ENCODE measurements around the gene CCHCR1.
"Not testable (repeated sequence)": the region's sequence is repeated elsewhere in the genome, so short reads cannot be mapped to it uniquely, and the experiment has no call there.

The CCHCR1 gene

DNA sequence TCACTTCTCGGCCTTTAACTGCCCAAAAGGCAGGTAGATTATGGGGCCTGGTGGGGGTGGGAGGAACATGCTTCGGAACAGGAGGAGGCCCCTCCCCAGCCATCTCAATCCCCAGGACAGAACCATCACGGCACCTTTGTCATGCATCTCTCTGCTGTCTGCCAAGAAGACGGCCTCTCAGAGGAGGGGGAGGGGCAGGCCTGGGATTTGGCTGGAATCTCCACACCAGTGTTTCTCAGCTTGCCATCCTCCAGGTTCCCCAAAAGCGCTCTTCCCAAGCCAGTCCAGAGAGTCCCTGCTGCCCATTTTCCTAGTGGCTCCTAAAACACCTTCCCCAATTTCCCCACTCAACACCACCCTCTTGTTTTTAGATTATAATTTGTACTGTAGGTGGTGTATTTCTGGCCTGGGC, 15.4 kb upstream of the CCHCR1 start:
- H3K4me3 Mint-ChIP-seq, result no peak overlapping the region
- peaks cover 3% of the 10 kb centered on the region for H3K4me1 Mint-ChIP-seq (ENCODE audit: low read depth)
- H3K27ac Mint-ChIP-seq, result no peak overlapping the region
- no peaks in the 10 kb centered on the region for H3K36me3 Mint-ChIP-seq (ENCODE audit: low read depth)
- no peaks in the 10 kb centered on the region for H3K27me3 Mint-ChIP-seq
- H3K9me3 Mint-ChIP-seq, result no peaks in the 10 kb centered on the region
- DNase-seq, result no peak

DNA sequence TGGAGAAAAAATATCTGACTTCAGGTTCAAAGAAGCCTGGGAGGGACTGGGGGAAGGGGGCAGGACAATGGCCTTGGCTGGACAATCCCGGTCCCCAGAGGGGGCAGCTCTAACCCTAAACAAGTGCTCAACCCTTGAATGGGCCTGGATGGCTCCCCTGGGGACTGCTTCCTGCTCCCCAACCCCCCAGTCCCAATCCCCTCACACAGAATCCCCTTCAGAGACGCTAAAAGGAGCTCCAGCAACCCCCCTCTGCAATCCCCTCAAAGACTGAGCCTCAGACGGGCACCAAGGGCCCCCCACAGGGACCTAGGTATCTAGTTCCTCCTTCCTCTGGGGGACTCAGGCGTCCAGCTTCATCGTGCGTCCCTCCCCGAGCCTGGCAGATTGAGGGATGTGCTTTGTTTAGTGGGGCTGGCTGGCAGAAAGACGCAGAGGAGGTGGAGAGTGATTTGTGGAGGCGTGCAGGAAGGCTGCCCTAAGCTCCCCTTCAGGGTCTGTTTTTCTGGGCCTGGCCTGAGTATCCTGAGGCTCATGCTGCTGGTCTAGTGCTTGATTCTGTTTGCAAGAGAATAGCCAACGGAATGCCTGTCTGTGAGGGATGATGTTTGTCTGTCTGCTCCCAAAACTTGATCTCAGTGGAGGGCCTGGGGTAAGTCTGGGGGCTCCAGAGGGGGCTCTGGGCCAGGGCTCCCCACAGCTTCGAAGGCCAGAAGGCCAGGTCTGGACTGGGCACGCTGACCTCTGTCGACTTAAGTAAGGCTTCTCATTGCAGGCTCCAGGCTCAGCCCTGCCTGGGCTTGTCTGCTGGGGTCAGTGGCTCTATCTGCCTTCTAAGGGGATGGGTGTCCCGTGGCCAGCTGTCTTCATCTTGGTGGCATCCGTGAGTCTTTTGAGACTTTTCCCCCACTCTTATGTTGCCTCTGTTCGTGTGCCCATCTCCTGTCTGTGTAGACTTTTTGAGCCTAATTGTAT, 14.6 kb upstream of the CCHCR1 start:
- Mint-ChIP-seq H3K36me3 (ENCODE audit: low read depth) (no peaks in the 10 kb centered on the region), H3K4me3 (no peak overlapping the region), H3K4me1 (ENCODE audit: low read depth) (peaks cover 3% of the 10 kb centered on the region), H3K27me3 (no peaks in the 10 kb centered on the region), H3K9me3 (no peaks in the 10 kb centered on the region), H3K27ac (no peak overlapping the region)
- DNase-seq, result no peak

DNA sequence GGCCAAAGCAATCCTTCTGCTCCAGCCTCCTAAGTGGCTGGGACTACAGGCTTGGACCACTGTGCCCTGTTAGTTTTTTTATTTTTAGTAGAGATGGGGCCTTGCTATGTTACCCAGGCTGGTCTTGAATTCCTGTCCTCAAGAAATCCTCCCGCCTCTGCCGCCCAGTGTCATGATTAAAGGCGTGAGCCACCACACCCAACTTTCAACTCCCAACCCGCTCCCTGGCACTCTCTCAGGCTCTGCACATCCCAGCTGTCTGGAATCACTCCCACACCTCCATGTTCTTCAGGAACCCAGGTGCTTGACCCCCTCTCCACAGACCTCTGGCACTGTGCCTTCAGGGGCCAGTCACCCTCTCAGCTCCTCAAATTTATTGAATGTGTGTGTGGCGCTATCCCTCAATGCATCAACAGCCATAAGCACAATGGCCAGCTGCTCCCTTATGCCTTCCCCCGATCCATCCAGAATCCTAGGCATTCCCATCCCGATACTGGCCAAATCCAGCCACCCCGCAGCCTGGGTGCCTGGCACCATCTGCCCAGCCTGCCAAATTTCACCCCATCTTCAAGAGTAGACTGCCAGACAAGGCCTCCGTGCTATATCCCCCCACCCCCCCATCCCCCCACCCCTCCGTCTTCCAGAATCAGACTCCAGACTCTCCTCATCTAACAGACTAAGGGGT, 13.5 kb upstream of the CCHCR1 start:
- DNase-seq, result no peak
- Mint-ChIP-seq H3K27me3 (no peaks in the 10 kb centered on the region), H3K36me3 (ENCODE audit: low read depth) (no peaks in the 10 kb centered on the region), H3K4me1 (ENCODE audit: low read depth) (peaks cover 3% of the 10 kb centered on the region), H3K27ac (no peak overlapping the region), H3K4me3 (no peak overlapping the region), H3K9me3 (no peaks in the 10 kb centered on the region)

DNA sequence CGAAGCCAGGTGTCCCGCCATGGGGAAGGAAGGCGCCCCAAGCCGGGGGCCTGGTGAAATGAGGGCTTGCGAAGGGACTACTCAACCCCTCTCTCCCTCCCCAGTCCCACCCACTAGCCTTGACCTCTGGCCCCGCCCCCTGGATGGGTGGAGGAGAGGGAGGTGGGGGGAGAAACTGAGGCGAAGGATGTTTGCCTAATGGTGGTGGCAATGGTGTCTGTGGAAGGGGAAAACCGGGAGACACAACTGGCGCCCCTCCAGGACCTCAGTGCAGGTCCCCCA, 12.9 kb upstream of the CCHCR1 start, which contains the start of gene POU5F1:
TSS of gene POU5F1 (minus strand) at position 83 of the 282 bp plus-strand sequence. CDS start at position 21, 62 bp downstream.
- Mint-ChIP-seq H3K9me3 (no peaks in the 10 kb centered on the region), H3K27me3 (no peaks in the 10 kb centered on the region)

DNA sequence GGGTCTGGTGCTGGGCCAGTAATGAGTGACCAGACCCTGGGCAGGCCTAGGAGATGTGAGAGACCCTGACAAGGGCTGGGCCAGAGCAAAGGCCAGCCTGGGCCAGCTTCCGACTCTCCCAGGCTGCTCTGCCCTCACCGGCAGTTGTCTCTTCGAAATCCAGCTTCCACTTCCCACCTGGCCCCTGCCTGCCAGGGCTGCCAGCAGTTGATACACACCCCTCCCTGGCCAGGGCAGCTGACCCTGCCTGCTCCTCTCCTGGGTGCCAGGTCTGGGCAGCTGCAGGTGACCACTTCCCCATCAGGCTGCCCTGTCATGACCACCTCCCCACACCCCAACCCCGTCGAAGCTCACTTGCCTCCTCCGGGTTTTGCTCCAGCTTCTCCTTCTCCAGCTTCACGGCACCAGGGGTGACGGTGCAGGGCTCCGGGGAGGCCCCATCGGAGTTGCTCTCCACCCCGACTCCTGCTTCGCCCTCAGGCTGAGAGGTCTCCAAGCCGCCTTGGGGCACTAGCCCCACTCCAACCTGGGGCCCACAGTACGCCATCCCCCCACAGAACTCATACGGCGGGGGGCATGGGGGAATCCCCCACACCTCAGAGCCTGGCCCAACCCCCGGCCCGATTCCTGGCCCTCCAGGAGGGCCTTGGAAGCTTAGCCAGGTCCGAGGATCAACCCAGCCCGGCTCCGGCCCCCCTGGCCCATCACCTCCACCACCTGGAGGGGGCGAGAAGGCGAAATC, 12.4 kb upstream of the CCHCR1 start:
- not testable (repeated sequence) for H3K4me3 Mint-ChIP-seq; H3K9me3 Mint-ChIP-seq; H3K4me1 Mint-ChIP-seq (ENCODE audit: low read depth); H3K27me3 Mint-ChIP-seq; DNase-seq; H3K36me3 Mint-ChIP-seq (ENCODE audit: low read depth); H3K27ac Mint-ChIP-seq

More for the DNA sequence above, 12.9 kb upstream of the CCHCR1 start, which contains the start of gene POU5F1:
- no peaks in the 10 kb centered on the region for H3K36me3 Mint-ChIP-seq (ENCODE audit: low read depth)
- peaks cover 2% of the 10 kb centered on the region for H3K4me1 Mint-ChIP-seq (ENCODE audit: low read depth)
- H3K27ac Mint-ChIP-seq, result no peak within 1 kb of the TSS
- DNase-seq, result no peak
- no peak within 1 kb of the TSS for H3K4me3 Mint-ChIP-seq

DNA sequence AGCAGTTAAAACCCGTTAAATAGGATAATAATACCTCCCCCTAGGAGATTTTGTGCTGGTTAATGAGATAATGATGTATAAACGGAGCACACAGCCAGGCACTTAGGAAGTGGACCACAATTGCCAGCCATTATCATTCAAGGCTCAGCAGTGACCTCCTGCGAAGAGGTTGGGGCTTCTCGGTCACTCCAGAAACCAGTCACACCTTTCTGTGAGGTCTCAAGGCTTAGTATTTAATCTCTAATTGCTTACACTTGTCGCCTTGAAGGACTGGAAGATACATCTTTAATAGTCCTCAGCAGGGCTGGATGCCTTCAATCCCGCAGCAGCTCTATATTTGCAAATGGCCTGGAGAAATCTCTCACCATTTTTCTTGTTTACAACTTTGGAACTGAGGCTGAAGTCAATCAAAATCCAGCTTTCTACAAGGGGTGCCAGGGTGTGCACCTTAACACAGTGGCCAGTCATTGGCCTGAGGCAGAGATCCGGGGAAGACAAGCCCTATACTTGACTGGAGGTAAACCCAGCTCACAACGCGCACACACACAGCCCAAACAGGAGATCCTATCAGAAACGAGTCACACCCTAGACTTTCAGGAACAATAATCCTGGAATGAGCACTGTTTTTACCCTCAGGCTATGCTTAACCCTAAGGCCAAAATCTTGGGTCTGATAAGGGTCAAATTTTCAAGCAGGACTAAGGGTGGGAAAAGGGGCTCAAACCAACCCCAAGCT, 11.7 kb upstream of the CCHCR1 start:
- Mint-ChIP-seq H3K4me1 (ENCODE audit: low read depth) (peaks cover 10% of the 10 kb centered on the region), H3K9me3 (no peaks in the 10 kb centered on the region), H3K36me3 (ENCODE audit: low read depth) (no peaks in the 10 kb centered on the region), H3K27ac (no peak overlapping the region), H3K27me3 (no peaks in the 10 kb centered on the region), H3K4me3 (no peak overlapping the region)
- no peak for DNase-seq

DNA sequence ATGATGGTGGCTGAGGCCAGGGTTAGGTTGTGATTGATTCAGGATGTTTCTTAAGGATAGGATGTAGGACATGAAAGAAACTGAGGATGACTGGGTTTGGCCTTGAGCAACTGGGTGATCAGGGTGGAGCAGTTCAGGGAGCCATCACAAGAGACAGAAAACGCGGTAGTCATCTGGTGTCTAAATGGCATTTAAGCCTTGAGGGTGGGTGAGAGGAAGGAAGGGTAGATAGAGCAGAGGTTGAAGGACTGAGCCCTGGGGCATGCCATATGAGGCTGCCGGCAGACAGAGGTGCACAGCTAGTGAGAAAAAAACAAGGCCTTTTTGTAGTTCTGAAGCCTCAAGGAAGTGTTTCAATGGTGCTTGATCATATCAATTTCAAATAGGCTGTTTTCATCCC, 11.0 kb upstream of the CCHCR1 start:
- peaks cover 6% of the 10 kb centered on the region for H3K36me3 Mint-ChIP-seq (ENCODE audit: low read depth)
- no peaks in the 10 kb centered on the region for H3K27me3 Mint-ChIP-seq
- H3K27ac Mint-ChIP-seq, result no peak overlapping the region

DNA sequence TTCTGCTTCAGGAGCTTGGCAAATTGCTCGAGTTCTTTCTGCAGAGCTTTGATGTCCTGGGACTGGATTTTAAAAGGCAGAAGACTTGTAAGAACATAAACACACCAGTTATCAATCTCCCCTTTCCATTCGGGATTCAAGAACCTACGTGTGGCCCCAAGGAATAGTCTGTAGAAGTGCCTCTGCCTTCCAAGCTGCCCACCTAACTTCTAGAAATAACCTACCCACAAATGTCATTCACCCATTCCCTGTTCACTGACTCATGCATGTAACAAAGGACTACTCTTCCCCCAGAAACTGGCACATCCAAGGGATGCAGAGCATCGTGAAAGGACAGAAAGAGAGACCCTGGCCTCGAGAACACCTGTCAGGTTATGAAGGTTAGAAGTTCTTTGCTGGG, 8.4 kb upstream of the CCHCR1 start:
- H3K36me3 Mint-ChIP-seq (ENCODE audit: low read depth), result peaks cover 32% of the 10 kb centered on the region
- no peaks in the 10 kb centered on the region for H3K27me3 Mint-ChIP-seq
- no peak overlapping the region for H3K4me3 Mint-ChIP-seq
- H3K4me1 Mint-ChIP-seq (ENCODE audit: low read depth), result peaks cover 32% of the 10 kb centered on the region
- no peak for DNase-seq
- no peaks in the 10 kb centered on the region for H3K9me3 Mint-ChIP-seq
- H3K27ac Mint-ChIP-seq, result no peak overlapping the region

More for the DNA sequence above, 11.0 kb upstream of the CCHCR1 start:
- Mint-ChIP-seq H3K9me3 (no peaks in the 10 kb centered on the region), H3K4me3 (no peak overlapping the region), H3K4me1 (ENCODE audit: low read depth) (peaks cover 15% of the 10 kb centered on the region)
- DNase-seq, result no peak

DNA sequence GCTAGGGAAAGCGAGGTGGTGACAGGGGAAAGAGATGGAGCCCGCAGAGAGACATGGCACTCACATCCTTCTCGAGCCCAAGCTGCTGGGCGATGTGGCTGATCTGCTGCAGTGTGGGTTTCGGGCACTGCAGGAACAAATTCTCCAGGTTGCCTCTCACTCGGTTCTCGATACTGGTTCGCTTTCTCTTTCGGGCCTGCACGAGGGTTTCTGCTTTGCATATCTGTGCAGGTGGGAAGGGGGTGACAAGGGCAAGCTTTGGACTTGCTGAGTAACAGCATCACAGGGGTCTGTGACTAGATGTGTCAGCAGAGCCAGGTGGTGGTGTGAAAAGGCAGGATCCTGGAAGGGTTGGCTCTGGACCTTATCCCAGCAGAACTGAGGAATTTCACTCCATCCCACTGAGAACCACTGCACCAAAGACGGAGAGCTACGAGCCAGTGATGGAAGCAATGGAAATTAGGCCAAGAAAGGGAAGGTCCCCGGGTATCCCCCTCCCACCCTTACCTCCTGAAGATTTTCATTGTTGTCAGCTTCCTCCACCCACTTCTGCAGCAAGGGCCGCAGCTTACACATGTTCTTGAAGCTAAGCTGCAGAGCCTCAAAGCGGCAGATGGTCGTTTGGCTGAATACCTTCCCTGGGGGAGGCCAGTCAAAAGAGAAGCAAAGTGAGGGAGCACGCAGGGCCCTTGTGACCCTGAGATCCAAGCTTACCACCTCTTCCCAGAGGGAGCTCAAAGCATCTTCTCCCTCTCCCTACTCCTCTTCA, 7.6 kb upstream of the CCHCR1 start:
- peaks cover 39% of the 10 kb centered on the region for H3K36me3 Mint-ChIP-seq (ENCODE audit: low read depth)
- not testable (repeated sequence) for H3K27ac Mint-ChIP-seq, H3K27me3 Mint-ChIP-seq, H3K9me3 Mint-ChIP-seq, DNase-seq, H3K4me3 Mint-ChIP-seq
- H3K4me1 Mint-ChIP-seq (ENCODE audit: low read depth), result peaks cover 35% of the 10 kb centered on the region

DNA sequence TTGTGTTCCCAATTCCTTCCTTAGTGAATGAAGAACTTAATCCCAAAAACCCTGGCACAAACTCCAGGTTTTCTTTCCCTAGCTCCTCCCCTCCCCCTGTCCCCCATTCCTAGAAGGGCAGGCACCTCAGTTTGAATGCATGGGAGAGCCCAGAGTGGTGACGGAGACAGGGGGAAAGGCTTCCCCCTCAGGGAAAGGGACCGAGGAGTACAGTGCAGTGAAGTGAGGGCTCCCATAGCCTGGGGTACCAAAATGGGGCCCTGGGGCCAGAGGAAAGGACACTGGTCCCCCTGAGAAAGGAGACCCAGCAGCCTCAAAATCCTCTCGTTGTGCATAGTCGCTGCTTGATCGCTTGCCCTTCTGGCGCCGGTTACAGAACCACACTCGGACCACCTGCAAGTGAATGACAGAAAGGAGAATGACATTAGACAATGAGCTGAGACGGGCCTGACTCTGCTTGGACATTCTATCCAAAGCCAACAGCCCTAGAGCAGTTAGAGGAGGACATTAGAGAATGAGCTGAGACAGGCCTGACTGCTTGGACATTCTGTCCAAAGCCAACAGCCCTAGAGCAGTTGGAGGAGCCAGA, 7.0 kb upstream of the CCHCR1 start:
- not testable (repeated sequence) for H3K4me3 Mint-ChIP-seq

DNA sequence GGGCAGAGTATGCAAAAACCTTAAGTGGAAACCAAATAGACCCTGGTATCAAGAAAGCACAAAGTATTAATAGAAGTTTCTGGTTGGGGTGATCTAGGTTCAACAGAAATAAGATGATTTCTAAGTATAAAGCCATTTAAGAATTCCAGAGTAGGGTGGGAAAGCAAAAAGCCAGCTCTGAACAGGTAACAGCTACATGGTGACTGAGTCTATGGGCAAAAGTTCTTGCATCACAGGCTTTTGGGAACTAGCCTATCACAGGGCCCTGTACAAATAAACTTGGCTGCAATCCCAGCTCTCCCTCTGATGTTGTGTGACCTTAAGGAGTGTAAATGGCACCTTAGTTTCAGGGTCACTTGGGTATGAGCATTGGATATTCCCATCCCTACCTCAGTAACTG, 6.3 kb upstream of the CCHCR1 start:
- H3K4me1 Mint-ChIP-seq (ENCODE audit: low read depth), result peaks cover 45% of the 10 kb centered on the region
- no peak for DNase-seq
- no peak overlapping the region for H3K4me3 Mint-ChIP-seq
- H3K27ac Mint-ChIP-seq, result no peak overlapping the region
- no peaks in the 10 kb centered on the region for H3K27me3 Mint-ChIP-seq
- no peaks in the 10 kb centered on the region for H3K9me3 Mint-ChIP-seq
- peaks cover 52% of the 10 kb centered on the region for H3K36me3 Mint-ChIP-seq (ENCODE audit: low read depth)

More for the DNA sequence above, 7.0 kb upstream of the CCHCR1 start:
- not testable (repeated sequence) for H3K9me3 Mint-ChIP-seq, H3K27me3 Mint-ChIP-seq, DNase-seq
- H3K27ac Mint-ChIP-seq, result peak overlapping the region; percentile 13
- peaks cover 40% of the 10 kb centered on the region for H3K4me1 Mint-ChIP-seq (ENCODE audit: low read depth)
- H3K36me3 Mint-ChIP-seq (ENCODE audit: low read depth), result peaks cover 45% of the 10 kb centered on the region

DNA sequence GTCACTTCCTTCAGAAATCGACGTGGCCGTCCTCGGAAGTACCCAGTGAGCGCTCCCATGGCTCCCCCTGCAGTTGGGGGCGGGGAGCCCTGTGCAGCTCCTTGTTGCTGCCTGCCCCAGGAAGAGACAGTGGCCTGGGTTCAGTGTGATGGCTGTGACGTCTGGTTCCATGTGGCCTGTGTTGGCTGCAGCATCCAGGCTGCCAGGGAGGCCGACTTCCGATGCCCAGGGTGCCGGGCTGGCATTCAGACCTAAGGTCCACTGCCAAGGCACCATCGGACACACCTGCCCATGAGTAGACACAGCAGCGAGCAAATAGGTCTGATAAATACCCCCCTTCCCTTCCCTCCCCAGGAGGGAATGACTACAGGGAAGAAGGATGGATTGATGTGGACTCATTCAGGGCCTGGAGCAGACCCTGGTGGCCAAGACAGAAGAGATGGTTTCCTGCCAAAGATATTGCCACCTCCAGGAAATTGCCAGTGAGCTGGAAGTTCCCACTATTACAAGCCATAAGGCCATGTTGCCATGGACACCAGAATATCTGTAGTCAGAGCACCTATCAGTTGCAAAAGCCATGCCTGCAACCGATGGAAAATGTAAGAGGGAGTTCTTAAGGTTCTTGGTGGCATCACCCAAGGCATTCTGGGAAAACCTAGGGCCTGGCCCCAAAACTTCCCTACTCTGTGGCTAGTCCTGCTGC, 5.0 kb upstream of the CCHCR1 start:
- no peak overlapping the region for H3K4me3 Mint-ChIP-seq
- no peaks in the 10 kb centered on the region for H3K9me3 Mint-ChIP-seq
- H3K36me3 Mint-ChIP-seq (ENCODE audit: low read depth), result peaks cover 59% of the 10 kb centered on the region
- peaks cover 47% of the 10 kb centered on the region for H3K4me1 Mint-ChIP-seq (ENCODE audit: low read depth)
- peak overlapping the region; percentile 20 for H3K27ac Mint-ChIP-seq
- H3K27me3 Mint-ChIP-seq, result no peaks in the 10 kb centered on the region
- no peak for DNase-seq

All from activated T-cell treated with anti-CD3 and anti-CD28 coated beads, Interleukin-2, amount 50 U/mL, for 24 hours (primary cell).